ENCODE data around the gene CERS1.
A peak's percentile ranks its signal among the peaks of the same experiment; 100 is the strongest.

The CERS1 gene

GRCh38 chr19:18833849-18834643, 61.9 kb downstream of the CERS1 start:
- no peak for DNase-seq

- DNase-seq = no peak
Observed at GRCh38 chr19:18833141-18833476, 62.8 kb downstream of the CERS1 start.

GRCh38 chr19:18832306-18833140, 63.4 kb downstream of the CERS1 start:
- peak; percentile 61 to 64 for DNase-seq

DNA sequence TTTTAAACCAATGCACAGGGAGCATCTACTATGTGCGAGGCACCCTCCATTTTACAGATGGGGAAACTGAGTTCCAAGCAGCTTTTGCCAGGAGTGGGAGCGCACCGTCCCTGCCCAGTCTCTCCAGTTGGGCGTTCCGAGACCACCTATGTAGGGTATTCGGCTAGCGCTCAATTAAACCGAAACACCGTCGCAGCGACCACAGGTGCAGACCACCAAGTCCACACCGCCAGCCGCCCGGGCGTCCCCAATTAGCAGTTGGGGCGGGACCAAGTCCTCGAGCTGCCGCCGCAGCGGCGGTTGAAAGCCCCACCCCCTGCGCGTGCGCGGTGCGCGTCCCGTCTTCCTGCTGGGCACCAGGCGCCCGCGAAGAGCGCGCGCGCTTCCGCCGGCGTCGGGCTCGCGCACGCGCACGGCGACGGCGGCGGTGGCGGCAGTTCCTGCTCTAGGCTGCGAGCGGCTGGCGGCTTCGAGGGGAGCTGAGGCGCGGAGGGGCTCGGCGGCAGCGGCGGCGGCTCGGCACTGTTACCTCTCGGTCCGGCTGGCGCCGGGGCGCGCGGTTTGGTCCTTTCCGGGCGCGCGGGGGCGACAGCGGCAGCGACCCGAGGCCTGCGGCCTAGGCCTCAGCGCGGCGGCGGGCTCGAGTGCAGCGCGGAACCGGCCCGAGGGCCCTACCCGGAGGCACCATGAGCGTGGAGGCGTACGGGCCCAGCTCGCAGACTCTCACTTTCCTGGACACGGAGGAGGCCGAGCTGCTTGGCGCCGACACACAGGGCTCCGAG, 64.2 kb downstream of the CERS1 start, which contains the start of gene UPF1:
Gene UPF1, plus strand, starts transcription at position 436 of the 782 bp plus-strand sequence. Its CDS starts 251 bp downstream, at position 687.
- DNase-seq = peak; percentile 93 to 96

DNA sequence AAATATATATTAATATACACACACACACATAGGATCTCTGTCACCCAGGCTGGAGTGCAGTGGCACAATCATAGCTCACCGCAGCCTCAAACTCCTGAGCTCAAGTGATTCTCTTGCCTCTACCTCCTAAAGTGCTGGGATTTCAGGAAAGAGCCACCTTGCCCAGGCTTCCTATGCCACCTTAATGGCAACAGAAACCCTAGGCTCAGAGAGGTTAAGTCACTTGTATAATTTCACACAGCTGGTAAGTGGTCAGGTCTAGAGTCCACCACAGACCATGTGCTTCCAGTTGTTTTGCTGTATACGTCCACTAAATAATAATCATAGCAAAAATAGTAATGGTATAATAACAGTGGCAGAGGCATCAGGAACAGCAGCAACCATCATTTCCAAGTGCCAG, 65.5 kb downstream of the CERS1 start:
- DNase-seq = no peak

DNA sequence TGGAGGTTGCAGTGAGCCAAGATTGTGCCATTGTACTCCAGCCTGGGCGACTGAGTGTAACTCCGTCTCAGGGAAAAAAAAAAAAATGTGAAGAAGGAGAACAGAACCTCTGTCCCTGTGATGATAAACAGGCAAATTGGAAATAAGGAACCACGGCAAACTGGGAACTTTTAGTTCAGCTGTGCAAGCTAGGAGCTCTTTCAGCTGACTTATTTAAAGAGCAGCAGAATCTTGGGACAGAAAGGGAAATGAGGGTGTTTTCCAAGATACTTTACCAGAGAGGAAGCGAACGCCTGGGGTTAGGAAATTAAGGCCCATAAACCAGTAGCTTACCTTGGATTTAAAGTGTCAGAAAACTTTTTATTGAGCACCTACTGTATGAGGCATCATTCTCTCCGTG, 67.2 kb downstream of the CERS1 start:
- no peak for DNase-seq
